T-helper 2 cell (primary cell): ENCODE data around the gene KCNQ1.

Experiments used
- DNase-seq, 5 experiments: peaks; one replicate each; pipeline versions ENCODE4 v3.0.0 to v3.0.0-alpha.2; 2012 to 2022

Gene KCNQ1

GRCh38 chr11:2555891-2556290, 111.1 kb downstream of the KCNQ1 start:
- DNase-seq: no peak

DNA sequence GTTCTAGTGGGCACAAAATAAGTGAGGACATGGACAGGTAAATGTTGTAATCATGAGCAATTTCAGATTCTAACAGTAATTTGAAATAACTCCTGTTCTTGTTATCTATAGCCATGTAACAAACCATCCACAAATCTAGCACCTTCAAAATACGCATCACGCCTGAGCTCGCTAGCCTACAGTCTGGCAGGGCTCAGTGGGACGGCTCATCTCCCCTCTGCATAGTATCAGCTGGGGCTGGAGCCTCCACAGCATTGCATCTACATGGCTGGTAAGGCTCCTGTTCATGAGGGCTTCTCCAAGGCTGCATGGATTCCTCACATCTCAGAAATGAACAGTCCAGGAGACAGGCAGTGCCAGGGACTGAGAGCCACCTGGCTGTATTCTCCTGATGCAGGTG, 112.6 kb downstream of the KCNQ1 start:
- DNase-seq: no peak

DNA sequence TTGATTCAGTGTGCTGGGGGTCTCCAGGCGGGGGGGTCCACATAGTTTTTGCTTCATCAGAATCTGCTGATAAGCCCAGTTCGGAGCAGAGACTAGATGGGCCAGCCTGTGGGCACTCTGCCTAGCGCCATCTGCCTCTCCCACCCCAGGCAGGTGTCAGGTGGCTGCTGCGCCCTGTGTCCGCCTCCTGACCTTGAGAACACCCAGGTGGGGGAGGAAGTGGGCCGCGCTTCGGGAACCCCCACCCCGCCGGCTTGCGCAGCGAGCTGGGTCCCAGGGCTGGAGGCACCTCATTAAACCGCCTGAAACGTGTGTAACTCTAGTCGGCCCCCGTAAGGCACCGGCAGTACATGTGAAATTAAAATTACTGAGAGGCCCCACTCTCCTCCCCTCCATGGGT, 113.6 kb downstream of the KCNQ1 start:
- peak in 1 of 5 experiments; percentile 6 for DNase-seq

DNA sequence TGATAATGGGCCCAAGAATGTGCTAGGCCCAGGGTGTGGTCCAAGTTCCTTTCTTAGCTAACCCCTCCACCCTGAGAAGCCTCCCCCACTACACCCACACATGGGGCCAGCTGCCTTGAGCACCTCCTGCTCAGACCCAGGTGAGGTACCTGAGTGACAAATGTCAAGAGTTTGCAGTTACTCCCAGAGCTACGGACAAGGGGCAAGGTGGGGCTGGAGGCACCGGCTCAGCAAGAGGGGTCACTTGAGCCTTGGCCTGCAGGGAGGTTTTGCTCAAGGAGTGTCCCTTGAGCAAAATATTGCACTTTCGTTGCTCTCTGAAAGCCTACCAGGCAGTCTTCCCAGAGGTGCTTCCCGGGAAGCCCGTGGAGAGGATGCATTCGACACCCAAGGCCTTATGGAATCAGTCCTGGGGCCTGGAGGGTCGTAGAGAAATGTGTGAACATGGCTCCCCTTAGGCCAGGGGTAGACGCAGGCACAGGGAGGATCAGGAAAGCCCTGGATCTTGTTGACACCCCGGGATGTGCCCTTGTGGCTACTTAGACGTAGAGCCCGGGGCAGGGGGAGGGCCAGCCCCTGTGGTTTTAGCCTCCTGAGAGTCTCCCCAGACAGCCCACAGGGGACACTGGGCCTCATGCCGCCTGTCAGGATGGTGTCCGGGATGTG, 114.2 kb downstream of the KCNQ1 start:
- DNase-seq: peak in 1 of 5 experiments; percentile 8

DNA sequence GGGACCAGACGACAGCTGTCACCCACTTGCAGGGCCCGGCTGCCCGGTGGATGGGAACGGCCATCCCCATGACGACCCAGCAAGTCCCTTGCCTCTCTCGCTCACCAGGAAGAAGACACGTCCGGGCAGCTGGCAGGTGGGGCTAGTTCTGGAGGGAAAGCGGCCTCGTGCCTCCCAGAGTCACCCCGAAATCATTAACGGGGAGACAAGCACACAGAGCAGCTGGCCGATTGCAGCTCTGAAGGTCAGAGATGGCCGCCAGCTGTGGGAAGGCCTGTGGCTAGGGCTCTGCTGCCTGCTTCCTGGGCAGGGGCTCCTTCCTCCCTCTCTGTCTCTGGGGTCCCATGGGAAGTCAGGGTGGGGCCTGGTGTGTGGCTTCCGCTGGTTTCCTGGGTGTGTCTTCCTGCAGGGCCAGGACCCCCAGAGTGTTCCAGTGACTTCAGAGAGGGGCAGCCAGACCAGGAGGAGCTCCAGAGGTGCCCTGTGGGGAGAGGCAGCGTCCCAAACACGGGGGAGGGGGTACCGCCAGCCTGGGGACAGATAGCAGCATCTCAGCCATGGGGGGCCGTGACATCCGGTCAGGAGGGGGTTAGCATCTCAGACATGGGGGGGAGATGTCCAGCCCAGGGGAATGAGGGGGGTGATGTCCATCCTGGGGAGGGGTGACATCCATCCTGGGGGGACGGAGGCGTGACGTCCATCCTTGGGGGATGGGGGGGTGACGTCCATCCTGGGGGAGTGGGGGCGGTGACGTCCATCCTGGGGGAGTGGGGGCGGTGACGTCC, 114.9 kb downstream of the KCNQ1 start:
- DNase-seq: no peak

DNA sequence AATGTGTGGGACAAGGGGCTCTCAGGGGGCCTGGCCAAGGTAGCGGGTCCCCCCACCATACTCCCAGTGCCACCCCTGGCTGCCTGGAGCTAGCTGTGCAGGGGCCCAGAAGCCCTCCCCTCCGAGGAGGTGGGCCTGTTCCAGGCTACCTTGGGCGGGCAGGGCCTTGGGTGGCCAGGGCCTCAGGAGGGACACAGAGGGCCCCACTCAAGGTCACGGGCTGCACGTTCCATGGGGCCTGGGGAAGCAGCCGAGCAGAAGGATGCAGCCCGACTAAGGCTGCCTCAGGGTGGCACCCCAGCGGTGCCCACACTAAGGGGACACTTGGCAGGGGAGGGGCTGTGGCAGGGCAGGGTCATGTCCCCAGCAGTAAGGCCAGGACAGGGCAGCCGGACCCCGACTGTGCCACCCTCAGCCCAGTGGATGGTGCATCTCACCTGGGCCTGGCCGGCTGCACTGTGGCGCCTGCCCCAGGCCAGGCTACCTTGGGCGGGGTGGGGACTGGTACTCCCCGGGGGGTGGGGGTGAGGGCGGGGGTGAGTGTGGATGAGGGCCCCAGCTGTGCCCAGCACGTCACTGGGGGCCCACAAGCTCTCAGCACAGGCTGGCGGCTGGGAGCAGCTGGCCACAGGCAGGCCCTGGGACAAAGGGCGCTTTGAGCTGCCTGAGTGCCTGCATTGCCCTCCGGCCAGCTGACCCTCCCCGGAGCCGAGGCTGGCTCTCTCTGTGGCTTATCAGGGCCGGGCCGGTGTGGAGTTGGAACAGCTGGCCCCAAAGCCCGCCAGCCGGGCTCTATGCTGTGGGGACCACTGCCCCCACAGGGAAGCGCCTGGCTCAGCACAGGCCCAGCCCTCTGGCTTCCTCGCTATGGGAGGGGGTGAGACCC, 117.1 kb downstream of the KCNQ1 start:
- peak in 1 of 5 experiments; percentile 7 for DNase-seq

- no peak for DNase-seq
Observed at GRCh38 chr11:2562890-2563212, 118.0 kb downstream of the KCNQ1 start.

DNA sequence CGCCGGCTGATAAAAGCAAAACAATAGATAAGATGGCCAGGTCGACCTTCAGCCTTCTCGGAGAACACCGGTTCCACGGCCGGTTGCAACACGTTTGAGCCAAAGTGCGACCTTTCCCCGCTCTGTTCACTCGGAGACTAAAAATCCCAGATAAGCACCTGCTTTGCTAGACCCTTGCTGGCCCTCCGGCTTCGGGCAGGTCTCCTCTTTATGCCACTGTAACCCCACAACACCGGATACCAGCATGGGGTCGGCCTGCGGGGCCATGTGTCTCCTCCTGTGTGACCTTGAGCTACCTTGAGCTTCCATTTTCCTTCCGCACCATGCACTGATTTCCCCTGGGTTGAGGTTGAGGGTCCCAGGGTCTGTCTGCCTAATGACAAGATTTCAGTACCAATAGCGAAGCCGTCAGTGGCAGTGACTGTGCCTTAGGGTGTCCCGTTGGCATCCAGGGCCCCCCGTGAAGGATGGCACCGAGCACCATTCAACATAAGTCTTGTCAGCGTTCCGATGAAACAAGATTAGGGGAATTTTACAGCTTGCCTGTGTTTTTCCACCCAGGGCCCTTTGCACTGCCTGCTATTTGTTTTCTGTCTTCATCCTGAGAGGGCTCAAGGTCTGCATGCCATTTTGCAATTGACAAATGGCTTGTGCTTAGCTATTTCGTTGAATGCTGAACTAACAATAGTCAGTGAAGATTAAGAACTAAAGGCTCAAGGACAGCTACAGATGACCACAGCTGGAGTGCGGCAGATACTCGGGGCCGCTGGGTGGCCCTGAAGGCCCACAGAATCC, 118.6 kb downstream of the KCNQ1 start:
- DNase-seq: no peak

DNA sequence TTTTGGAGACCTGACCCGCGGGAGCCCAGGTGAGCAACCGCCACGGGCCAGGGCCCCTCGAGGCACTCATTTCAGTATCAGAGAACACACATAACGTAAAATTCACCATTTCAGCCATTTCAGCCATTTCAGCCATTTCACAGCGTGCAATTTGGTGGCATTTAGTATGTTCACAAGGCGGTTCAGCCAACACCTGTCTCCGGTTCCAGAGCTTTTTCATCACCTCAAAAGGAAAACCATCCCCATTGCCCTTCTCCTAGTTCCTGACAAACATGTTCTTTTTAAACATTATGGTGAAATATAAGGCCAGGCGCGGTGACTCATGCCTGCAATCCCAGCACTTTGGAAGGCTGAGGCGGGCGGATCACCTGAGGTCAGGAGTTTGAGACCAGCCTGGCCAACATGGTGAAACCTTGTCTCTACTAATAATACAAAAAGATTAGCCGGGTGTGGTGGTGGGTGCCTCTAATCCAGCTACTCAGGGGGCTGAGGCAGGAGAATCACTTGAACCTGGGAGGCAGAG, 119.3 kb downstream of the KCNQ1 start:
- no peak for DNase-seq

GRCh38 chr11:2564588-2565425, 120.0 kb downstream of the KCNQ1 start:
- DNase-seq: no peak

GRCh38 chr11:2565447-2566222, 120.8 kb downstream of the KCNQ1 start:
- DNase-seq: no peak

- DNase-seq: peak in 1 of 5 experiments; percentile 7
Observed at GRCh38 chr11:2566223-2567025, 121.6 kb downstream of the KCNQ1 start.

GRCh38 chr11:2567026-2567671, 122.3 kb downstream of the KCNQ1 start:
- no peak for DNase-seq

GRCh38 chr11:2569321-2569721, 124.5 kb downstream of the KCNQ1 start:
- peak in 1 of 5 experiments; percentile 1 for DNase-seq

DNA sequence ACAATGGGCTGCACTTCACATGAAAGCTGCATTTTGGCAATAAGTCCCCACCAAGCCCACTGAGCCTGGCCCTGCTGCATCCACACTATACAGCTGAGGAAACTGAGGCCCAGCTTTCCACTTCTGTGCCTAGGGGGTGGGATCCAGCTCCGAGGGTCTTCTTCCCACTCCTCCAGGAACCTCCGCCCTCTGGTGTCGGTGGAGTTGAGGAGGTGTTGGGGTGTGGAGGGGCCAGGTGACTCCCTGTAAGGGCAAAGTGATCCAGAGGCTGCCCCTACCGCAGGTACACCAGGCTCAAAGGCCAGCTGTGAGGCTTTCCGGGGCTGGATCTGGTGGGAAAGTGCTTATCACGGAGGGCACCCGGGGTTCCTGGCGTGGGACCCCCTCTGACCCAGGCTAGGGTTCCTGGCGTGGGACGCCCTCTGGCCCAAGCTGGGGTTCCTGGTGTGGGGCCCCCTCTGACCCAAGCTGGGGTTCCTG, 125.0 kb downstream of the KCNQ1 start:
- DNase-seq: peak in 1 of 5 experiments; percentile 7

GRCh38 chr11:2570211-2570811, 125.5 kb downstream of the KCNQ1 start:
- peak in 2 of 5 experiments; percentile 2 to 4 for DNase-seq

DNA sequence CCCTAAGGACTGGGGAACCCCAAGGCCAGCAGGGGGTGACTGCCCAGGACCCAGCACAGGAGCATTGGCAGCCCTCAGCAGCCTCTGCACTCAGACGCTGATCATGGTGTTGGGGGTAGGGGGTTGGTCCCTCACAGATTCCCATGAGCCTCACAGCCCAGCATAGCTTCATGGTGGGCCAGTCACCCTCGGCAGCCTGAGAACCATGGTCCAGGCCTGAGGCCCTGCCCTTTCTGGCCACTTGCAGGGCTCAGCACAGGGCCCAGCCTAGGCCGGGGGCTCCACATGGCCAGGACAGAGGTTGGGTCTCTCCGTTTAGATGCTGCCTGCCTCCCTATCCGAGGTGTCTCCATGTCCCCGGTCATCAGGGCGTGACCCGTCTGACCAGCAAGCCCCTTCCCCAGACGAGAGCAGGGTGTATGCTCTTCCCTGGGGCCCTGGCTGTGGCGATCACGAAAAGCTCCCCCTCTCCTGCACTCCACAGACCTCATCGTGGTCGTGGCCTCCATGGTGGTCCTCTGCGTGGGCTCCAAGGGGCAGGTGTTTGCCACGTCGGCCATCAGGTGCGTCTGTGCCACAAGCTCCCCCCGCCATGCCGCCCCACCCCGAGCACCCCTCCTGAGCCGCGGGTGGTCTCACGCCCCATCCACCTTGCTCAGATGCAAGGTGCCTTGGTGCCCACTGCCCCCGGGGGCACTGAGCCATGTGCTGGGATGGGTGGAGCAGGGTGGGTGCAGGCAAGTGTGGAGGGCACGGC, 126.2 kb downstream of the KCNQ1 start:
- DNase-seq: peak in 2 of 5 experiments; percentile 0 to 2
